ENCODE measurements around the gene VTCN1.

The VTCN1 gene

GRCh38 chr1:117116090-117116783 is 94.5 kb downstream of the VTCN1 start:
- no peak for DNase-seq (ENCODE audit: low read depth)
- no peak for TF ChIP-seq CTCF (IDR thresholded peaks at IDR 0.05; ENCODE audit: low read depth, low read length, missing control alignments)

GRCh38 chr1:117114877-117115276 is 95.8 kb downstream of the VTCN1 start:
- no peak for TF ChIP-seq CTCF (IDR thresholded peaks at IDR 0.05; ENCODE audit: low read depth, low read length, missing control alignments)
- no peak overlapping the region for H3K4me3 ChIP-seq (ENCODE audit: low read depth, low read length)
- DNase-seq (ENCODE audit: low read depth) = no peak

More at GRCh38 chr1:117116090-117116783, 94.5 kb downstream of the VTCN1 start:
- H3K4me3 ChIP-seq (ENCODE audit: low read depth, low read length) = no peak overlapping the region

- H3K4me3 ChIP-seq (ENCODE audit: low read depth, low read length) = no peak overlapping the region
- no peak for DNase-seq (ENCODE audit: low read depth)
- no peak for TF ChIP-seq CTCF (IDR thresholded peaks at IDR 0.05; ENCODE audit: low read depth, low read length, missing control alignments)
These were observed 97.5 kb downstream of the VTCN1 start for GRCh38 chr1:117113199-117113598.

- H3K4me3 ChIP-seq (ENCODE audit: low read depth, low read length) = no peak overlapping the region
- TF ChIP-seq CTCF (IDR thresholded peaks at IDR 0.05; ENCODE audit: low read depth, low read length, missing control alignments) = no peak
- DNase-seq (ENCODE audit: low read depth) = no peak
These were observed 98.5 kb downstream of the VTCN1 start for GRCh38 chr1:117112047-117112717.

GRCh38 chr1:117110774-117111173 is 100.0 kb downstream of the VTCN1 start:
- no peak for DNase-seq (ENCODE audit: low read depth)
- no peak overlapping the region for H3K4me3 ChIP-seq (ENCODE audit: low read depth, low read length)
- no peak for TF ChIP-seq CTCF (IDR thresholded peaks at IDR 0.05; ENCODE audit: low read depth, low read length, missing control alignments)

GRCh38 chr1:117107364-117107763 is 103.4 kb downstream of the VTCN1 start:
- no peak for DNase-seq (ENCODE audit: low read depth)
- no peak for TF ChIP-seq CTCF (IDR thresholded peaks at IDR 0.05; ENCODE audit: low read depth, low read length, missing control alignments)
- H3K4me3 ChIP-seq (ENCODE audit: low read depth, low read length) = no peak overlapping the region

Data from GM12864 (cell line).